SK-N-SH (cell line): Measurements from ENCODE around the gene IFT20.

Experiments used
- EZH2phosphoT487 ChIP-seq: fragments of 200-600 bp; sonication (generic); IDR thresholded peaks from 2 replicates; pipeline ENCODE4 v1.6.1; 2017; ENCODE audit warnings: low read depth, mixed run types, mild to moderate bottlenecking, antibody characterized with exemption, moderate library complexity, borderline replicate concordance
- JUND ChIP-seq: IDR thresholded peaks from 2 replicates; pipeline ENCODE4 v1.4.0; 2012
- RAD21 ChIP-seq: IDR thresholded peaks from 2 replicates; pipeline ENCODE4 v1.6.1; 2012; ENCODE audit warnings: mild to moderate bottlenecking, low read length
- TF ChIP-seq, protein P1 (sequence below): fragments of 200-600 bp; sonication (generic); IDR thresholded peaks from 2 replicates; pipeline ENCODE4 v1.6.1; 2017; ENCODE audit warnings: antibody characterized with exemption, mild to moderate bottlenecking, moderate library complexity

DNA sequence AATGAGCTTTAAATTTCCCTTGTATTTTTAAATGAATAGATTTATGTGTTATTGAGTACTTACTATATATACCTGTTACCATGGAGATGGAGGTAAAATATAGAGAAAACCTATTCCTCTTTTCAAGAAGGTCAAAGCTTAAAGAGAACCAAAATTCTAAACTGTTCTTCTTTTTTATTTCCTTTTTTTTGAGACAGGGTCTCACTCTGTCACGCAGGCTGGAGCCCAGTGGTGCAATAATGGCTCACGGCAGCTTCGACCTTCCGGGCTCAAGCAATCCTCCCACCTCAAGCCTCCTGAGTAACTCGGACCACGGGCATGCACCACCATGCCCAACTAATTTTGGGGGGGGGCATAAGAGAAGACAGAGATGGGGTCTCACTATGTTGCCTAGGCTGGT is 41.3 kb downstream of the IFT20 start:
- no peak for TF ChIP-seq JUND
- no peak for TF ChIP-seq EZH2phosphoT487
- TF ChIP-seq, protein P1, sequence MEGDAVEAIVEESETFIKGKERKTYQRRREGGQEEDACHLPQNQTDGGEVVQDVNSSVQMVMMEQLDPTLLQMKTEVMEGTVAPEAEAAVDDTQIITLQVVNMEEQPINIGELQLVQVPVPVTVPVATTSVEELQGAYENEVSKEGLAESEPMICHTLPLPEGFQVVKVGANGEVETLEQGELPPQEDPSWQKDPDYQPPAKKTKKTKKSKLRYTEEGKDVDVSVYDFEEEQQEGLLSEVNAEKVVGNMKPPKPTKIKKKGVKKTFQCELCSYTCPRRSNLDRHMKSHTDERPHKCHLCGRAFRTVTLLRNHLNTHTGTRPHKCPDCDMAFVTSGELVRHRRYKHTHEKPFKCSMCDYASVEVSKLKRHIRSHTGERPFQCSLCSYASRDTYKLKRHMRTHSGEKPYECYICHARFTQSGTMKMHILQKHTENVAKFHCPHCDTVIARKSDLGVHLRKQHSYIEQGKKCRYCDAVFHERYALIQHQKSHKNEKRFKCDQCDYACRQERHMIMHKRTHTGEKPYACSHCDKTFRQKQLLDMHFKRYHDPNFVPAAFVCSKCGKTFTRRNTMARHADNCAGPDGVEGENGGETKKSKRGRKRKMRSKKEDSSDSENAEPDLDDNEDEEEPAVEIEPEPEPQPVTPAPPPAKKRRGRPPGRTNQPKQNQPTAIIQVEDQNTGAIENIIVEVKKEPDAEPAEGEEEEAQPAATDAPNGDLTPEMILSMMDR, result no peak
- no peak for TF ChIP-seq RAD21
